Sigmoid colon (tissue), 4 donors: ENCODE results near the gene MRPL12.

ENCODE experiments used
- POLR2A ChIP-seq, 2 donors: fragments of 450-650 bp; IDR thresholded peaks; one replicate each; pipeline ENCODE4 v1.6.1; 2016; ENCODE audit warnings: antibody characterized with exemption in 2 of 2, mild to moderate bottlenecking in 2 of 2, moderate library complexity in 2 of 2
- POLR2AphosphoS5 ChIP-seq, 4 donors: sonication (generic); formaldehyde crosslinking; IDR thresholded peaks; one replicate each; pipeline ENCODE4 v1.6.1; 2017; ENCODE audit warnings: antibody characterized with exemption in 4 of 4
- TF ChIP-seq, protein P1 (sequence below), 4 experiments: fragments of 450-650 bp in 3 of 4; fragments of 200-600 bp in 1 of 4; IDR thresholded peaks; one replicate each; pipeline ENCODE4 v1.5.1; 2016 to 2019; ENCODE audit warnings: antibody characterized with exemption in 4 of 4, mild to moderate bottlenecking in 3 of 4, moderate library complexity in 2 of 4

DNA sequence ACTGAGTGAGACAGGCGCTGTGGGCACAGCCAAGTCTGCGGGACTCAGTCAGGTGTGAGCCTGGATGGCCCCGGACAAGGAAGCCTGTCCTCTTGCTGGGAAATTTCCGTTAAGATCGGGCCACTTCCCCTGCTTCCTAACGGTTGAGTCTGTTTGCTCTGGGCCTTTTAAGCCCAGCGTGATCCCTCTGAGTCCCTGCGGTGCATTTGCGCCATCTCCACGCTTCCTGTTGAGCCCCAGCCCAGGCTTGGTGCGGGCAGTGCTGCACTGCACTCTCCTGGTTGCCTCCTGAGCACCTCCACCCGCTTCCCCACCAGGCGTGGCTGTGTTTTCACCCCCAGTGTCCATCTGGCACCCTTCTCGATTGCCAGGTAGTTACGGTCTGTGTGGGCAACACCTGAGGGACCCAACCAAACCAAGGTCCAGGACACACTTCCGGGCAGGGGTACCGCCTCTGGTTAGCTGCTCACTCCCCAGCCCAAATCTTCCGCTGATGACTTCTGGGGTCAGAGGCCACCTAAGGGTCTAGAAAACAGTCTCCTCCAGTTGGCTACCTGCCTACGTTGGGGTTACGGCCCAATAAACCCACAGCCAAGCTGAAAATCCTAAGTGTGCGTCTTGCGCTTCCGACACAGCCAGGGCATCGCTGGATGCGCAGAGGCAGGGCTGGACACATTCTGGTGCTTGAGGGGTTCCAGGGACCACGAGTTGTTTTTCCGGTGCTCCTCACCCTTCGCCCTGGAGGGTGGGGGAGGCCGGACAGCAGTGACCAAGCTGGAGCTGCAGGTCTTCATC, 7.5 kb downstream of the MRPL12 start:
- TF ChIP-seq, protein P1, sequence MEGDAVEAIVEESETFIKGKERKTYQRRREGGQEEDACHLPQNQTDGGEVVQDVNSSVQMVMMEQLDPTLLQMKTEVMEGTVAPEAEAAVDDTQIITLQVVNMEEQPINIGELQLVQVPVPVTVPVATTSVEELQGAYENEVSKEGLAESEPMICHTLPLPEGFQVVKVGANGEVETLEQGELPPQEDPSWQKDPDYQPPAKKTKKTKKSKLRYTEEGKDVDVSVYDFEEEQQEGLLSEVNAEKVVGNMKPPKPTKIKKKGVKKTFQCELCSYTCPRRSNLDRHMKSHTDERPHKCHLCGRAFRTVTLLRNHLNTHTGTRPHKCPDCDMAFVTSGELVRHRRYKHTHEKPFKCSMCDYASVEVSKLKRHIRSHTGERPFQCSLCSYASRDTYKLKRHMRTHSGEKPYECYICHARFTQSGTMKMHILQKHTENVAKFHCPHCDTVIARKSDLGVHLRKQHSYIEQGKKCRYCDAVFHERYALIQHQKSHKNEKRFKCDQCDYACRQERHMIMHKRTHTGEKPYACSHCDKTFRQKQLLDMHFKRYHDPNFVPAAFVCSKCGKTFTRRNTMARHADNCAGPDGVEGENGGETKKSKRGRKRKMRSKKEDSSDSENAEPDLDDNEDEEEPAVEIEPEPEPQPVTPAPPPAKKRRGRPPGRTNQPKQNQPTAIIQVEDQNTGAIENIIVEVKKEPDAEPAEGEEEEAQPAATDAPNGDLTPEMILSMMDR (IDR thresholded peaks at IDR 0.05), result no peak
- TF ChIP-seq POLR2A (IDR thresholded peaks at IDR 0.05), result no peak
- no peak for TF ChIP-seq POLR2AphosphoS5 (IDR thresholded peaks at IDR 0.05)
